Glomerular visceral epithelial cell (primary cell): ENCODE data around the gene PLXNA4.

Experiments
- DNase-seq: peaks from one replicate; pipeline ENCODE4 v3.0.0-alpha.2; 2016; ENCODE audit errors: extremely low spot score

Gene PLXNA4

GRCh38 chr7:132475037-132475668, 101.1 kb downstream of the PLXNA4 start:
- DNase-seq: no peak

GRCh38 chr7:132472463-132473120, 103.7 kb downstream of the PLXNA4 start:
- no peak for DNase-seq

- DNase-seq: no peak
These were observed 104.8 kb downstream of the PLXNA4 start for GRCh38 chr7:132471515-132471914.

GRCh38 chr7:132469681-132470080, 106.6 kb downstream of the PLXNA4 start:
- no peak for DNase-seq

- no peak for DNase-seq
These were observed 107.0 kb downstream of the PLXNA4 start for GRCh38 chr7:132469264-132469663.

- no peak for DNase-seq
These were observed 109.9 kb downstream of the PLXNA4 start for GRCh38 chr7:132466367-132466766.

- DNase-seq: no peak
These were observed 110.8 kb downstream of the PLXNA4 start for GRCh38 chr7:132465516-132465915.

GRCh38 chr7:132464740-132465139, 111.5 kb downstream of the PLXNA4 start:
- no peak for DNase-seq

GRCh38 chr7:132463922-132464321, 112.3 kb downstream of the PLXNA4 start:
- DNase-seq: no peak

- no peak for DNase-seq
These were observed 113.8 kb downstream of the PLXNA4 start for GRCh38 chr7:132462478-132462877.

- no peak for DNase-seq
These were observed 115.2 kb downstream of the PLXNA4 start for GRCh38 chr7:132461032-132461592.

GRCh38 chr7:132458729-132459128, 117.5 kb downstream of the PLXNA4 start:
- no peak for DNase-seq

GRCh38 chr7:132457658-132458057, 118.6 kb downstream of the PLXNA4 start:
- DNase-seq: no peak

- DNase-seq: no peak
These were observed 119.9 kb downstream of the PLXNA4 start for GRCh38 chr7:132456418-132456817.

GRCh38 chr7:132455378-132455777, 120.9 kb downstream of the PLXNA4 start:
- no peak for DNase-seq

GRCh38 chr7:132453826-132454225, 122.4 kb downstream of the PLXNA4 start:
- no peak for DNase-seq

GRCh38 chr7:132451161-132451560, 125.1 kb downstream of the PLXNA4 start:
- no peak for DNase-seq

GRCh38 chr7:132450696-132451095, 125.6 kb downstream of the PLXNA4 start:
- no peak for DNase-seq

GRCh38 chr7:132450188-132450587, 126.1 kb downstream of the PLXNA4 start:
- no peak for DNase-seq

GRCh38 chr7:132446666-132447278, 129.5 kb downstream of the PLXNA4 start:
- no peak for DNase-seq

- DNase-seq: no peak
These were observed 130.0 kb downstream of the PLXNA4 start for GRCh38 chr7:132446260-132446659.

GRCh38 chr7:132443761-132444520, 132.3 kb downstream of the PLXNA4 start:
- no peak for DNase-seq
